Measurements from ENCODE around the gene TPSG1.

TPSG1 gene

DNA sequence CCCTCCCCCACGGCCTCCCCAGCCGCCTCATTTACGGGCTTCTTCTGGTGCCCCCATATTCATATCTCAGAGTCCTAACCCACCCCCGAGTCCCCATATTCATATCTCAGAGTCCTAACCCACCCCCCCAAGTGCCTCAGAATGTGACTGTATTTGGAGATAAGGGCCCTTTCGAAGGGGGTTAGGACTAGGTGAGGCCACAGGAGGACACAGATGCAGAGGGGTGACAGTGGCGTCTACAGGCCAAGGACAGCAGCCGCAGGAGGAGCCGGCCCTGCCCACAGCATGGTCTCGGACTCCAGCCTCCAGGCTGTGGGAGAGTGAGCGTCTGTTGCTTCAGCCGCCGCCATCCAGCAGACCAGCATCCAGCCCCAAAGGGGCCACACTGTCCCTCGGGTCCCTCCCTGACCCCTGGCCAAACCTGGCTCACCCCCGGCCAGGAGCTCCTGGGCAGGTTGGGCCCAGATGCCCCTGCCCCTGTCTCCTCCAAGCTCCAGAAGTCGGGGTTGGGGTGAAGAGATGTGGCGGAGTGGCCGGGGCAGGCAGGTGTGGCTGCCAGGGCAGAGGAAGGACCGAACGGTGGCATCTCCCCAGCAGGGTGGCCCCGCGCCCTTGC lies 46.7 kb downstream of the TPSG1 start:
- H3K27ac ChIP-seq (ENCODE audit: low read depth, low read length): no peak overlapping the region

DNA sequence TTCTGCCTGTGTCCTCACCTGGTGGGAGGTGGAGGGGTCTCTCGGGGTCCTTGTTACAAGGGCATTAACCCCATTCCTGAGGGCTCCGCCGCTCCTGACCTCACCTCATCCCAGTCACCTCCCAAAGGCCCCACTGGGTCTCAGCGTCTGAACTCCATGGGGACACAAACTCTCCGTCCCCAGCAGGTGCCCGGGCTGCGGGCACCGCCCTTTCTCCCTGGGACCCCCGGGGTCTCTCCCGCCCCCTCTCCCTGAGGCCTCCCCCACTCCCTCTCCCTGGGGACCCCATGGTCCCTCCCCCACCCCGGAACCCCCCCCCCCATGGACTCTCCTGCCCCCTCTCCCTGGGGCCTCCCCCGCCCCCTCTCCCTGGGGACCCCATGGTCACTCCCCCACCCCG lies 47.3 kb downstream of the TPSG1 start:
- H3K27ac ChIP-seq (ENCODE audit: low read depth, low read length): no peak overlapping the region

More for the DNA sequence above, 46.7 kb downstream of the TPSG1 start:
- no peaks in the 10 kb centered on the region for H3K36me3 ChIP-seq (ENCODE audit: control insufficient read depth in 5 of 5, insufficient read depth in 5 of 5, low read length in 5 of 5)
- H3K4me3 ChIP-seq (ENCODE audit: low read depth in 1 of 5, low read length in 5 of 5): no peak overlapping the region
- peaks cover 20 to 36% (median 32%) of the 10 kb centered on the region in 5 donors for H3K27me3 ChIP-seq (ENCODE audit: control insufficient read depth in 5 of 5, insufficient read depth in 4 of 5, low read length in 5 of 5)
- H3K4me1 ChIP-seq (ENCODE audit: control insufficient read depth in 5 of 5, insufficient read depth in 5 of 5, low read length in 5 of 5): peaks cover 0 to 12% (median 6%) of the 10 kb centered on the region in 5 donors
- H3K9ac ChIP-seq (ENCODE audit: low read length in 5 of 5): no peak overlapping the region
- no peaks in the 10 kb centered on the region for H3K9me3 ChIP-seq (ENCODE audit: control insufficient read depth in 5 of 5, low read length in 5 of 5)

DNA sequence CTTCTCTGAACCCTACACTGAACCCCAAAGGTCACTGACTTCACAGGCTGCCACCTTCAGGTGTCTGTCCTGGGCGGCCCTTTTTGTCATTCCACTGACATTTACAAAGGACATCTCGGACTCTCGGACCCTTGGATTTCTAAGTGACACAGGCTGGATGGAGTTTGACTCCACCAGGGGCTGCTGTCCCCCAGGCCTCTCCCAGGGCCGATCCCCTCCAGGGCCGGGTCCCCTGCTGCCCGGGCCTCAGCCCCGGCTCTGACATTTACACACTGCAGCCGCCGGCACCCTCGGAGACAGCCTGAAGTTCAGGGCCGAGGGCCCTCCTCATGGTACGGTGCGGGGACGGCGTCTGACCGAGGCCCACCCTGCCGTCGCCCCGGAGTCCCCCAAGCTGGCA lies 48.0 kb downstream of the TPSG1 start:
- Histone ChIP-seq H3K27me3 (ENCODE audit: control insufficient read depth in 5 of 5, insufficient read depth in 4 of 5, low read length in 5 of 5) (peaks cover 23 to 36% (median 31%) of the 10 kb centered on the region in 5 donors), H3K36me3 (ENCODE audit: control insufficient read depth in 5 of 5, insufficient read depth in 5 of 5, low read length in 5 of 5) (no peaks in the 10 kb centered on the region), H3K27ac (ENCODE audit: low read depth, low read length) (no peak overlapping the region), H3K4me3 (ENCODE audit: low read depth in 1 of 5, low read length in 5 of 5) (no peak overlapping the region), H3K9me3 (ENCODE audit: control insufficient read depth in 5 of 5, low read length in 5 of 5) (no peaks in the 10 kb centered on the region), H3K4me1 (ENCODE audit: control insufficient read depth in 5 of 5, insufficient read depth in 5 of 5, low read length in 5 of 5) (peaks cover 0 to 5% (median 0%) of the 10 kb centered on the region in 5 donors), H3K9ac (ENCODE audit: low read length in 5 of 5) (no peak overlapping the region)

More for the DNA sequence above, 47.3 kb downstream of the TPSG1 start:
- Histone ChIP-seq H3K4me3 (ENCODE audit: low read depth in 1 of 5, low read length in 5 of 5) (no peak overlapping the region), H3K36me3 (ENCODE audit: control insufficient read depth in 5 of 5, insufficient read depth in 5 of 5, low read length in 5 of 5) (no peaks in the 10 kb centered on the region), H3K27me3 (ENCODE audit: control insufficient read depth in 5 of 5, insufficient read depth in 4 of 5, low read length in 5 of 5) (peaks cover 20 to 34% (median 32%) of the 10 kb centered on the region in 5 donors), H3K4me1 (ENCODE audit: control insufficient read depth in 5 of 5, insufficient read depth in 5 of 5, low read length in 5 of 5) (peaks cover 0 to 12% (median 6%) of the 10 kb centered on the region in 5 donors), H3K9ac (ENCODE audit: low read length in 5 of 5) (no peak overlapping the region), H3K9me3 (ENCODE audit: control insufficient read depth in 5 of 5, low read length in 5 of 5) (no peaks in the 10 kb centered on the region)

DNA sequence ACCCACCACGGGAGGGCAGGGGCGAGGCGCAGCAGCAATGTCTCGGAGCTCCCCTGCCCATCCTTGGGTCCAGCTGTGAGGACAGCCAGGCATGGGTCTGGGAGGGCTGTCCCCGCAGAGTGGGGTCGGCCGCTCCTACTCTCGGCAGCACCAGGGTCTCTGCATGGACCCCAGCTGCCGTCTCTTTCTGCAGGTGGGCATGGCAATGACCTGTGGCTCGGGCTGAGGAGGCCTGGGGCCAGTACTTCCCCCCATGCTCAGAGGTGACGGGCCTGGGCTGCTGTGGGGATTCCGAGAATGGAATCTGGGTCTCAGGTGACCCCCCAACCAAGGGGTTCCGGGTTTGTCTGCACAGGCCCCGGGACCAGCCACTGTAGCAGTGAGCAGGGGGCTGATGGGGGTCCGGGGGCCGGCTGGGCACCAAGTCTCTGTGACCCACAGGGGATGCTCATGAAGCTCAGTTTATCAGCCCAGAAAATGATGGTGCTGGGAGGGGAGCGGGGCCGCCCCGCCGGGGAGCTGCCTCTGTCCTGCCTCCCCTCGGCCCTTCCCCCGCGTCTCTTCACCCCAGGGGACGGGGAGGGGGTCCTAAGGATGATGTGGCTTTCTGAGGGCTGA lies 48.7 kb downstream of the TPSG1 start:
- H3K9me3 ChIP-seq (ENCODE audit: control insufficient read depth in 5 of 5, low read length in 5 of 5): no peaks in the 10 kb centered on the region
- H3K4me1 ChIP-seq (ENCODE audit: control insufficient read depth in 5 of 5, insufficient read depth in 5 of 5, low read length in 5 of 5): no peaks in the 10 kb centered on the region
- H3K4me3 ChIP-seq (ENCODE audit: low read depth in 1 of 5, low read length in 5 of 5): no peak overlapping the region
- H3K36me3 ChIP-seq (ENCODE audit: control insufficient read depth in 5 of 5, insufficient read depth in 5 of 5, low read length in 5 of 5): no peaks in the 10 kb centered on the region
- H3K27ac ChIP-seq (ENCODE audit: low read depth, low read length): no peak overlapping the region
- H3K27me3 ChIP-seq (ENCODE audit: control insufficient read depth in 5 of 5, insufficient read depth in 4 of 5, low read length in 5 of 5): peaks cover 21 to 38% (median 33%) of the 10 kb centered on the region in 5 donors
- no peak overlapping the region for H3K9ac ChIP-seq (ENCODE audit: low read length in 5 of 5)

DNA sequence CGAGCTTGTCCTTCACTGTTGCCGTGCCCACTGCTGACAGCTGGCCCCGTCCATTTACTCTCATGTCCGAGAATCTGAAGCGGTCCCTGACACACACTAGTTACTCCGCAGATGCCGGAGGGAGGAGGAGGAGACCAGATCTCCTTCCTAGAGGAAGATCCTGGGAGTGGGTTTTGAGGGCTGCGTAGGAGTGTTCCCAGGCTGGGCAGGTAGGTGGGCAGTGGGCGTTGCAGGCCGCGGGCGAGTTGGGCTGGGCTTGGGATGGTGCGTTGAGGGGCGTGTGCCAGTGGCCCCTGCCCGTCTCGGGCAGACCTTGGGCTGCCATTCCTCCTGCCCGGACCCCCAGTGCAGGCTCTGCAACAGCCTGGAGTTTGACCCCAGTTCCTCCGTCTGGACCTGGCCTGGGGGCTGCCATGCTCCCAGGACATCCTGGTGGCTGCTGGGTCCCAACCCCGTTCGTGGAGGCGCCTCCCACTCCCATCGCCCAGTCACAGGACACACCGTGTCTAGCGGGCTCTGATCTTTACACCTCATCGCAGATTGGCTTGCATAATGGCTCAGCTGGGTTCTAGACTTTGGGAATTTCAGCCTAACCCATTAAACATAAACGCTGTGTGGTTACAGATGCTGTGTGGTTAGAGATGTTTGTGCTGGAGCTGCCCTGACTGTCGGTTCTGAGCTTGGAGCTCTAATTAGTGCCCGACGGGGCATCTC lies 49.3 kb downstream of the TPSG1 start:
- no peaks in the 10 kb centered on the region for H3K9me3 ChIP-seq (ENCODE audit: control insufficient read depth in 5 of 5, low read length in 5 of 5)
- peaks cover 24 to 38% (median 33%) of the 10 kb centered on the region in 5 donors for H3K27me3 ChIP-seq (ENCODE audit: control insufficient read depth in 5 of 5, insufficient read depth in 4 of 5, low read length in 5 of 5)
- no peak overlapping the region for H3K4me3 ChIP-seq (ENCODE audit: low read depth in 1 of 5, low read length in 5 of 5)
- no peak overlapping the region for H3K27ac ChIP-seq (ENCODE audit: low read depth, low read length)
- H3K9ac ChIP-seq (ENCODE audit: low read length in 5 of 5): no peak overlapping the region
- no peaks in the 10 kb centered on the region for H3K36me3 ChIP-seq (ENCODE audit: control insufficient read depth in 5 of 5, insufficient read depth in 5 of 5, low read length in 5 of 5)
- no peaks in the 10 kb centered on the region for H3K4me1 ChIP-seq (ENCODE audit: control insufficient read depth in 5 of 5, insufficient read depth in 5 of 5, low read length in 5 of 5)

DNA sequence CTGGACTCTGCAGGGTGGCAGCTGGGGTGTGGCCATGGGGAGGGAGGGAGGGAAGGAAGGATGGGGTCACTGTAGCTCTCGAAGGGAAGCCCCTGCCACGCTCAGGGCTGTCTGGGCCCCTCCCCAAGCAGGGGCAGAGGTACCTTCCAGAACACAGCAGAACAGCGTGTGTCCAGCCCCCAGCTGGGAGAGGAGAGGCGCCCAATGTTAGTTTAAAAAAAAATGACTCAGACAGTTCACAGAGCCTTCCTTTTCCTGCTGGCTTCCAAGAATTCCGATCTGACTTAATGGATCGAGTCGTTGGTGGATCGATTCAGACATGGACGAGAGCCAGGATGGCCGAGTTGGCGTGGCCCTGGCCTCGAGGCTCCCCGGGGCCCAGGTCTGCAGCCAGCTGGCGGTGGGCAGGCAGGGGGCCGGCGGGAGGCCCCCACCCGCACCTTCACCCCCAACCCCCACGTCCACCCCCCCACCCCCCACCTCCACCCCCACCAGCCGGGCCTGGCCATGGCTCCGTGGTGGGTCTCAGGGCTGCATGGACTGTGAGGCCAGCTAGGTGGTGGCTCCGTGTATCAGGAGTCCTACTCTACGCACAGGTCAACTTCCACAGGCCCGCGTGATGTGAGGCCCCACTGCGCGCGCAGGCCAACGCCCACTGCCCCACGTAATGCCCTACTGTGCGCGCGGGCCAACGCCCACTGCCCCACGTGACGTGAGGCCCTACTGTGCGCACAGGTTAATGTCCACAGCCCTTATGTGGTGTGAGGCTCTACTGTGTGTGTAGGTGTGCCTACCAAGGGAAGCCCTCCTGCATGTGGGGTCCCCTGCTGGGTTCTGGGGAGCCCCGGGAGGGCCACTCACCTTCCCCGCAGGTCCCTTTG lies 50.4 kb downstream of the TPSG1 start:
- Histone ChIP-seq H3K27ac (ENCODE audit: low read depth, low read length) (no peak overlapping the region), H3K36me3 (ENCODE audit: control insufficient read depth in 5 of 5, insufficient read depth in 5 of 5, low read length in 5 of 5) (no peaks in the 10 kb centered on the region)

DNA sequence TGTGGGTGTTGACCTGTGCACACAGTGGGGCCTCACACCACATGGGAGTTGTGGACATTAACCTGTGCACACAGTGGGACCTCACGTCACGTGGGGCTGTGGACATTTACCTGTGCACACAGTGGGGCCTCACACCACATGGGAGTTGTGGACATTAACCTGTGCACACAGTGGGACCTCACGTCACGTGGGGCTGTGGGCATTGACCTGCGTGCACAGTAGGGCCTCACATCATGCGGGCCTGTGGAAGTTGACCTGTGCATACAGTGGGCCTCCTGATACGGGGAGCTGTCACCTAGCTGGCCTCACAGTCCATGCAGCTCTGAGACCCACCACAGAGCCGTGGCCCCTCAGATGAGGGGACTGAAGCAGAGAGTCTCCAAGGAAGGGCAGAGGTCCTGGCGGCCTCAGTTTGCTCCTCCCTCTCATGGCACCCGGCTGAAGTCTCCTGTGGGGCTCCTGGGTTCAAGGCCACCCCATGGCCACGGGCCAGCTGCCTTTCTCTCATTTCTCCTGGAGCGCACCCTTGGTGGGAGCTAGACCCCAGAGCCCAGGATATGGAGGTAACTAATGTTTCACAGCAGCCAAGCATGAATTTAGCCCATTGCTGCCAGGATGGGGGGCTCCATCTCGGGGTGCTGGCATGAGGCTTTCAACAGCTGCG lies 51.1 kb downstream of the TPSG1 start:
- H3K4me3 ChIP-seq (ENCODE audit: low read depth in 1 of 5, low read length in 5 of 5): no peak overlapping the region
- H3K27ac ChIP-seq (ENCODE audit: low read depth, low read length): no peak overlapping the region
- H3K36me3 ChIP-seq (ENCODE audit: control insufficient read depth in 5 of 5, insufficient read depth in 5 of 5, low read length in 5 of 5): no peaks in the 10 kb centered on the region
- peaks cover 27 to 44% (median 38%) of the 10 kb centered on the region in 5 donors for H3K27me3 ChIP-seq (ENCODE audit: control insufficient read depth in 5 of 5, insufficient read depth in 4 of 5, low read length in 5 of 5)
- no peak overlapping the region for H3K9ac ChIP-seq (ENCODE audit: low read length in 5 of 5)
- no peaks in the 10 kb centered on the region for H3K4me1 ChIP-seq (ENCODE audit: control insufficient read depth in 5 of 5, insufficient read depth in 5 of 5, low read length in 5 of 5)
- H3K9me3 ChIP-seq (ENCODE audit: control insufficient read depth in 5 of 5, low read length in 5 of 5): no peaks in the 10 kb centered on the region

More for the DNA sequence above, 50.4 kb downstream of the TPSG1 start:
- no peaks in the 10 kb centered on the region for H3K4me1 ChIP-seq (ENCODE audit: control insufficient read depth in 5 of 5, insufficient read depth in 5 of 5, low read length in 5 of 5)
- H3K9me3 ChIP-seq (ENCODE audit: control insufficient read depth in 5 of 5, low read length in 5 of 5): no peaks in the 10 kb centered on the region
- no peak overlapping the region for H3K4me3 ChIP-seq (ENCODE audit: low read depth in 1 of 5, low read length in 5 of 5)
- peaks cover 29 to 44% (median 39%) of the 10 kb centered on the region in 5 donors for H3K27me3 ChIP-seq (ENCODE audit: control insufficient read depth in 5 of 5, insufficient read depth in 4 of 5, low read length in 5 of 5)
- no peak overlapping the region for H3K9ac ChIP-seq (ENCODE audit: low read length in 5 of 5)

DNA sequence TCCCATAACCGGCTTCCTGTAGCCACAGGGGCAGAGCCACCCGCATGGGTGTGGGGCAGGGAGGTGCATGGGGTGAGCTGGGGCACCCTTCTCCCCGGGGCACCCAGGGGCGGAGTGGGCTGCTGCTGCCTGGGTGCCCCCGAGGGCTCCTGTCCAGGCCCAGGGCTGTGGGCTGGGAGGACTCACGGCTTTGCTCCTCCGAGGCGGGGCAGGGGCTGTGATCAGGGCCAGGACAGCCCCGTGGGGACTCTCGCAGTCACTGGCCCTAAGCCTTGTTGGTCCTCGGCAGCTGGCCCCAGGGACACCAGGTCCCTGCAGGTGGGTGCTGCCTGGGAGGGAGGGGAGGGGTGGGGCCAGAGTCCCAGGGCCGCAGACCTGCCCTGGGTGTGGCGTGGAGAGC lies 52.4 kb downstream of the TPSG1 start:
- Histone ChIP-seq H3K27ac (ENCODE audit: low read depth, low read length) (no peak overlapping the region), H3K4me1 (ENCODE audit: control insufficient read depth in 5 of 5, insufficient read depth in 5 of 5, low read length in 5 of 5) (no peaks in the 10 kb centered on the region), H3K4me3 (ENCODE audit: low read depth in 1 of 5, low read length in 5 of 5) (no peak overlapping the region), H3K9ac (ENCODE audit: low read length in 5 of 5) (no peak overlapping the region), H3K27me3 (ENCODE audit: control insufficient read depth in 5 of 5, insufficient read depth in 4 of 5, low read length in 5 of 5) (peaks cover 25 to 49% (median 41%) of the 10 kb centered on the region in 5 donors), H3K36me3 (ENCODE audit: control insufficient read depth in 5 of 5, insufficient read depth in 5 of 5, low read length in 5 of 5) (no peaks in the 10 kb centered on the region), H3K9me3 (ENCODE audit: control insufficient read depth in 5 of 5, low read length in 5 of 5) (no peaks in the 10 kb centered on the region)

DNA sequence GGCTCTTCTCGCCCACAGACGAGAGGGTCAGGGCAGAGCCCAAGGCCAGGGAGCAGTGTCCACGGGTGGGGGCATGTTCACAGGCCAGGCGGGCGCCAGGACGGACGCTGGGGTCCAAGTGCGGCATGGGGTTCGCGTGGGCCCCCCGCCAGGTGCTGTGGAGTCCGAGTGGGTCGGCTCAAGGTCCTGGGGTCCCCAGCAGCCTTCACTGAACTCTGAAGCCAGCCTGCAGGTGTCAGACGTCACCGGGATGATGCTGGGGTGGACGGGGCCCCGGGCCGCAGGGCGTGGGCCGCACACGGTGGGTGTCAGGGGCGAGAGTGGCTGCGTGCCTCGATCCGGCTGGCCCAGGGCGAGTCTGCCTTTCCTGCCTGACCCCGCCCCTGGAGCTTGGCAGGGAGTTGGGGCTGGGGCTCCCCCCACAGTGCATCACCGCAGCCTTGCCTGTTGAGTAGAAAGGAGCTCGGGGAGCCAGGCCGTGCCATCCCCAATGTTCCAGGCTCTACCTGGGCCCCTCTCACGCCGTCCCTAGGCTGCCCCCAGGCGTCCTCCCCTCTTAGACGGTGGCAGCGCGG lies 53.1 kb downstream of the TPSG1 start:
- H3K27ac ChIP-seq (ENCODE audit: low read depth, low read length): no peak overlapping the region

More for the DNA sequence above, 53.1 kb downstream of the TPSG1 start:
- H3K36me3 ChIP-seq (ENCODE audit: control insufficient read depth in 5 of 5, insufficient read depth in 5 of 5, low read length in 5 of 5): no peaks in the 10 kb centered on the region
- peaks cover 23 to 47% (median 41%) of the 10 kb centered on the region in 5 donors for H3K27me3 ChIP-seq (ENCODE audit: control insufficient read depth in 5 of 5, insufficient read depth in 4 of 5, low read length in 5 of 5)
- no peaks in the 10 kb centered on the region for H3K4me1 ChIP-seq (ENCODE audit: control insufficient read depth in 5 of 5, insufficient read depth in 5 of 5, low read length in 5 of 5)
- no peak overlapping the region for H3K9ac ChIP-seq (ENCODE audit: low read length in 5 of 5)
- no peaks in the 10 kb centered on the region for H3K9me3 ChIP-seq (ENCODE audit: control insufficient read depth in 5 of 5, low read length in 5 of 5)
- H3K4me3 ChIP-seq (ENCODE audit: low read depth in 1 of 5, low read length in 5 of 5): no peak overlapping the region

Data from subcutaneous abdominal adipose tissue (tissue), 5 donors.